Activated naive CD4-positive, alpha-beta T cell treated with anti-CD3 and anti-CD28 coated beads, Interleukin-2, amount 10 ng/mL, durations not matched to agents 7 days and 5 days (primary cell): ENCODE results near the gene FABP1.

Source experiments
- CTCF ChIA-PET: fragments of 350-600 bp; sonication (Branson Sonifier 250); formaldehyde crosslinking; loops from one replicate; lab custom pipeline; 2021; ENCODE audit warnings: antibody characterized with exemption; lab: Charles Lee
- DNase-seq: peaks from one replicate; pipeline ENCODE4 v3.0.0-alpha.2; 2020
- H3K27ac Mint-ChIP-seq: one replicate; pipeline ENCODE4 v1.8.0; 2021; ENCODE audit warnings: mild to moderate bottlenecking, moderate library complexity, mixed read lengths
- H3K27me3 Mint-ChIP-seq: one replicate; pipeline ENCODE4 v1.8.0; 2021; ENCODE audit warnings: mild to moderate bottlenecking, mixed read lengths
- H3K36me3 Mint-ChIP-seq: one replicate; pipeline ENCODE4 v1.8.0; 2021; ENCODE audit warnings: mixed read lengths
- H3K4me1 Mint-ChIP-seq: one replicate; pipeline ENCODE4 v1.8.0; 2021; ENCODE audit warnings: mixed read lengths
- H3K4me3 Mint-ChIP-seq: one replicate; pipeline ENCODE4 v1.8.0; 2021; ENCODE audit warnings: mild to moderate bottlenecking, moderate library complexity, mixed read lengths
- H3K9me3 Mint-ChIP-seq: one replicate; pipeline ENCODE4 v1.8.0; 2021; ENCODE audit warnings: mixed read lengths

FABP1 gene

GRCh38 chr2:88115825-88116518, 11.9 kb downstream of the FABP1 start:
- Mint-ChIP-seq H3K36me3 (no peaks in the 10 kb centered on the region), H3K27me3 (no peaks in the 10 kb centered on the region), H3K27ac (no peak overlapping the region), H3K9me3 (no peaks in the 10 kb centered on the region), H3K4me1 (no peaks in the 10 kb centered on the region), H3K4me3 (no peak overlapping the region)
- CTCF ChIA-PET: interaction anchor here (1.8 kb wide), 1 partner anchor 56 kb away, joined by 6 read pairs; no protein-coding TSS in a partner anchor
- DNase-seq: no peak

- Mint-ChIP-seq H3K27me3 (no peaks in the 10 kb centered on the region), H3K4me3 (no peak overlapping the region), H3K36me3 (no peaks in the 10 kb centered on the region), H3K9me3 (no peaks in the 10 kb centered on the region), H3K27ac (no peak overlapping the region), H3K4me1 (no peaks in the 10 kb centered on the region)
- CTCF ChIA-PET: no interaction called here
- no peak for DNase-seq
Measured at GRCh38 chr2:88114889-88115288, 13.0 kb downstream of the FABP1 start.

GRCh38 chr2:88113069-88113468, 14.8 kb downstream of the FABP1 start:
- Mint-ChIP-seq H3K9me3 (no peaks in the 10 kb centered on the region), H3K4me3 (no peak overlapping the region), H3K27me3 (no peaks in the 10 kb centered on the region), H3K36me3 (no peaks in the 10 kb centered on the region), H3K4me1 (no peaks in the 10 kb centered on the region), H3K27ac (no peak overlapping the region)
- CTCF ChIA-PET: no interaction called here
- no peak for DNase-seq

GRCh38 chr2:88110830-88111229, 17.0 kb downstream of the FABP1 start:
- no peaks in the 10 kb centered on the region for H3K36me3 Mint-ChIP-seq
- no peak for DNase-seq
- no peak overlapping the region for H3K4me3 Mint-ChIP-seq
- H3K9me3 Mint-ChIP-seq: no peaks in the 10 kb centered on the region
- no peaks in the 10 kb centered on the region for H3K27me3 Mint-ChIP-seq
- CTCF ChIA-PET: interaction anchor here (1.0 kb wide), 1 partner anchor 50 kb away, joined by 4 read pairs; no protein-coding TSS in a partner anchor
- no peak overlapping the region for H3K27ac Mint-ChIP-seq
- H3K4me1 Mint-ChIP-seq: no peaks in the 10 kb centered on the region

GRCh38 chr2:88108796-88109195, 19.1 kb downstream of the FABP1 start:
- Mint-ChIP-seq H3K36me3 (no peaks in the 10 kb centered on the region), H3K27me3 (peaks cover 7% of the 10 kb centered on the region), H3K9me3 (no peaks in the 10 kb centered on the region), H3K27ac (no peak overlapping the region), H3K4me1 (no peaks in the 10 kb centered on the region), H3K4me3 (no peak overlapping the region)
- no peak for DNase-seq
- CTCF ChIA-PET: no interaction called here

- Mint-ChIP-seq H3K36me3 (no peaks in the 10 kb centered on the region), H3K4me1 (no peaks in the 10 kb centered on the region), H3K27ac (no peak overlapping the region), H3K27me3 (peaks cover 7% of the 10 kb centered on the region), H3K9me3 (no peaks in the 10 kb centered on the region), H3K4me3 (no peak overlapping the region)
- DNase-seq: no peak
- CTCF ChIA-PET: no interaction called here
Measured at GRCh38 chr2:88100489-88100858, 27.4 kb downstream of the FABP1 start.

- H3K36me3 Mint-ChIP-seq: no peaks in the 10 kb centered on the region
- no peaks in the 10 kb centered on the region for H3K9me3 Mint-ChIP-seq
- no peak overlapping the region for H3K27ac Mint-ChIP-seq
- CTCF ChIA-PET: no interaction called here
- H3K27me3 Mint-ChIP-seq: peaks cover 7% of the 10 kb centered on the region
- no peak for DNase-seq
- H3K4me1 Mint-ChIP-seq: no peaks in the 10 kb centered on the region
- H3K4me3 Mint-ChIP-seq: no peak overlapping the region
Measured at GRCh38 chr2:88099798-88100488, 27.9 kb downstream of the FABP1 start.

GRCh38 chr2:88098558-88098900, 29.3 kb downstream of the FABP1 start:
- CTCF ChIA-PET: interaction anchor here (1.6 kb wide), 1 partner anchor 38 kb away, joined by 5 read pairs; no protein-coding TSS in a partner anchor

GRCh38 chr2:88097891-88098557, 29.8 kb downstream of the FABP1 start:
- CTCF ChIA-PET: interaction anchor here (1.6 kb wide), 1 partner anchor 37 kb away, joined by 5 read pairs; no protein-coding TSS in a partner anchor
- Mint-ChIP-seq H3K36me3 (no peaks in the 10 kb centered on the region), H3K27me3 (no peaks in the 10 kb centered on the region), H3K4me1 (no peaks in the 10 kb centered on the region), H3K27ac (no peak overlapping the region), H3K9me3 (no peaks in the 10 kb centered on the region), H3K4me3 (no peak overlapping the region)
- no peak for DNase-seq

More at GRCh38 chr2:88098558-88098900, 29.3 kb downstream of the FABP1 start:
- Mint-ChIP-seq H3K4me3 (no peak overlapping the region), H3K4me1 (no peaks in the 10 kb centered on the region), H3K9me3 (no peaks in the 10 kb centered on the region), H3K27me3 (no peaks in the 10 kb centered on the region), H3K27ac (no peak overlapping the region), H3K36me3 (no peaks in the 10 kb centered on the region)
- no peak for DNase-seq

- Mint-ChIP-seq H3K27me3 (no peaks in the 10 kb centered on the region), H3K27ac (no peak overlapping the region), H3K36me3 (no peaks in the 10 kb centered on the region), H3K4me3 (no peak overlapping the region), H3K9me3 (no peaks in the 10 kb centered on the region), H3K4me1 (no peaks in the 10 kb centered on the region)
- CTCF ChIA-PET: no interaction called here
- no peak for DNase-seq
Measured at GRCh38 chr2:88097192-88097591, 30.7 kb downstream of the FABP1 start.

GRCh38 chr2:88096708-88097107, 31.2 kb downstream of the FABP1 start:
- Mint-ChIP-seq H3K27me3 (no peaks in the 10 kb centered on the region), H3K4me3 (no peak overlapping the region), H3K4me1 (no peaks in the 10 kb centered on the region), H3K9me3 (no peaks in the 10 kb centered on the region), H3K36me3 (no peaks in the 10 kb centered on the region), H3K27ac (no peak overlapping the region)
- DNase-seq: no peak
- CTCF ChIA-PET: no interaction called here

GRCh38 chr2:88095022-88095421, 32.8 kb downstream of the FABP1 start:
- CTCF ChIA-PET: no interaction called here
- Mint-ChIP-seq H3K36me3 (no peaks in the 10 kb centered on the region), H3K27ac (no peak overlapping the region), H3K9me3 (no peaks in the 10 kb centered on the region), H3K4me1 (peaks cover 3% of the 10 kb centered on the region), H3K27me3 (no peaks in the 10 kb centered on the region), H3K4me3 (no peak overlapping the region)
- DNase-seq: no peak

GRCh38 chr2:88092773-88093172, 35.1 kb downstream of the FABP1 start:
- no peak for DNase-seq
- no peaks in the 10 kb centered on the region for H3K36me3 Mint-ChIP-seq
- CTCF ChIA-PET: interaction anchor here (2.8 kb wide), 1 partner anchor 32 kb away, joined by 10 read pairs; no protein-coding TSS in a partner anchor
- peaks cover 3% of the 10 kb centered on the region for H3K4me1 Mint-ChIP-seq
- H3K4me3 Mint-ChIP-seq: no peak overlapping the region
- no peak overlapping the region for H3K27ac Mint-ChIP-seq
- no peaks in the 10 kb centered on the region for H3K9me3 Mint-ChIP-seq
- no peaks in the 10 kb centered on the region for H3K27me3 Mint-ChIP-seq

GRCh38 chr2:88091943-88092342, 35.9 kb downstream of the FABP1 start:
- H3K4me1 Mint-ChIP-seq: peaks cover 3% of the 10 kb centered on the region
- H3K4me3 Mint-ChIP-seq: no peak overlapping the region
- no peak for DNase-seq
- CTCF ChIA-PET: interaction anchor here (2.8 kb wide), 1 partner anchor 31 kb away, joined by 10 read pairs; no protein-coding TSS in a partner anchor
- H3K9me3 Mint-ChIP-seq: no peaks in the 10 kb centered on the region
- no peak overlapping the region for H3K27ac Mint-ChIP-seq
- no peaks in the 10 kb centered on the region for H3K36me3 Mint-ChIP-seq
- no peaks in the 10 kb centered on the region for H3K27me3 Mint-ChIP-seq
